Vagina (tissue), 2 donors: ENCODE measurements around the gene MFAP3L. TPM values are rescaled to one million over a fixed set of nuclear protein-coding genes. Genes with fewer than 3 reads are reported as not detected.

Experiments used
- DNase-seq, 2 donors: peaks; one replicate each; pipeline ENCODE4 v3.0.0-alpha.2; 2017; ENCODE audit errors: extremely low spot score in 2 of 2
- H3K27ac ChIP-seq: fragments of 200-600 bp; sonication (generic); one replicate; pipeline ENCODE4 v1.5.1; 2019
- H3K27me3 ChIP-seq: fragments of 200-600 bp; sonication (generic); one replicate; pipeline ENCODE4 v1.5.1; 2019
- H3K36me3 ChIP-seq, 2 donors: fragments of 200-600 bp; sonication (generic); one replicate each; pipeline ENCODE4 v1.5.1; 2017 to 2019
- H3K4me1 ChIP-seq: fragments of 200-600 bp; sonication (generic); one replicate; pipeline ENCODE4 v1.5.1; 2019
- H3K4me3 ChIP-seq, 2 donors: fragments of 200-600 bp; sonication (generic); 1 replicate in 1 of 2; 2 replicates in 1 of 2; pipeline ENCODE4 v1.5.1; 2016 to 2019
- H3K9me3 ChIP-seq: fragments of 200-600 bp; sonication (generic); one replicate; pipeline ENCODE4 v1.5.1; 2019
- POLR2A ChIP-seq, 2 donors: fragments of 450-650 bp; IDR thresholded peaks; one replicate each; pipeline ENCODE4 v1.6.1; 2017; ENCODE audit warnings: antibody characterized with exemption in 2 of 2, mild to moderate bottlenecking in 2 of 2, moderate library complexity in 2 of 2
- POLR2AphosphoS5 ChIP-seq, 2 donors: sonication (generic); formaldehyde crosslinking; IDR thresholded peaks; one replicate each; pipeline ENCODE4 v1.9.0; 2017; ENCODE audit warnings: antibody characterized with exemption in 2 of 2, mild to moderate bottlenecking in 2 of 2, low read depth in 1 of 2; ENCODE audit not compliant: insufficient read depth in 1 of 2
- intact Hi-C: fragments of 100-400 bp; cut with DNase I; formaldehyde crosslinking; loops from one replicate; pipeline ENCODE4 v1.15.1; 2023
- total RNA-seq: library from RNA; depleted of rRNA; stranded (reverse); fragments of >200 nt; gene quantifications from one replicate; pipeline ENCODE4 v1.2.3, GENCODE V29; 2016
- TF ChIP-seq, protein P1 (sequence below), 3 experiments: fragments of 450-650 bp in 2 of 3; fragments of 200-600 bp in 1 of 3; sonication (generic) in 1 of 3; IDR thresholded peaks; one replicate each; pipeline ENCODE4 v1.5.1; 2017 to 2019; ENCODE audit warnings: antibody characterized with exemption in 3 of 3, mild to moderate bottlenecking in 2 of 3, moderate library complexity in 2 of 3

Gene MFAP3L
- total RNA-seq, 1 donor from 2014 or later: 2.2 TPM

DNA sequence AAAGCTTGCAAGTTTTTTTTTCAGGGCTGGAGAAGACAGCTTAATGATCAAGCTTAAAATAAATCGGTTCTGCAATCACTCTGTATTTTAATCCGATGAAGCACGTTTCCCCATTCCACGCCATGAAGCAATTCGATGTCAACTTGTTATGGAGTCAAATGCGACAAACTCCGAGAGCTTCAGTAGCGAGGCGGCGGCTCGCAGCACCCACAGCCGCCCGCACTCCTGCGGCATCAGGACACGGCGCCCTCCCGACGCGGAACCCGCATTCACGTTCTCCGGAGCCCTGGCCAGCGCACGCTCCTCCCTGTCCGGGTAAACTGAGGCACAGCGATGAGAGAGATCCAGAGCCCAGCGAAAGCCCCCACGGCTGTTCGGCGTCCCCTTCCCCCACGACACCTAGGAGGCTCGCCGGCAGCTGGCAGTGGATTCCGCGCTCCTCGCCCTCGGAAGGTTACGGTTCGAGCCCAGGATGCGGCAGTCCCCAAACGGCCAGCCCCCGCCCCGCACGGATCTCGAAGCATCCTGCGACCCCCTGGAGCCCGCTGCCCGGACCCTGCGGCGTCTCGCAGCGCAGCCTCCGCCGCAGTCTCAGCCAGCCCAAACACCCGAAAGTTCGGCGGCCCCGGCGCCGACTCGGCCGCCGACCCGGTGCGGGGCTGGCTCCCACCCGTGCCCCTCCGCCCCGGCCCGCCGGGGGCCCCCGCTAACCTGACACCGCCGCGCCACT, 507 bp downstream of the MFAP3L start:
- no peak for DNase-seq
- Histone ChIP-seq H3K4me1 (peaks cover 4% of the 10 kb centered on the region), H3K27ac (peak overlapping the region; percentile 57), H3K36me3 (no peaks in the 10 kb centered on the region), H3K4me3 (peak overlapping the region; percentile 71 to 74), H3K27me3 (no peaks in the 10 kb centered on the region), H3K9me3 (no peaks in the 10 kb centered on the region)
- intact Hi-C loops: loop anchor here (5.0 kb wide), 1 partner anchor 413 kb away; the partner anchor contains the start of gene NEK1
- no peak for TF ChIP-seq POLR2A (IDR thresholded peaks at IDR 0.05)
- TF ChIP-seq, protein P1, sequence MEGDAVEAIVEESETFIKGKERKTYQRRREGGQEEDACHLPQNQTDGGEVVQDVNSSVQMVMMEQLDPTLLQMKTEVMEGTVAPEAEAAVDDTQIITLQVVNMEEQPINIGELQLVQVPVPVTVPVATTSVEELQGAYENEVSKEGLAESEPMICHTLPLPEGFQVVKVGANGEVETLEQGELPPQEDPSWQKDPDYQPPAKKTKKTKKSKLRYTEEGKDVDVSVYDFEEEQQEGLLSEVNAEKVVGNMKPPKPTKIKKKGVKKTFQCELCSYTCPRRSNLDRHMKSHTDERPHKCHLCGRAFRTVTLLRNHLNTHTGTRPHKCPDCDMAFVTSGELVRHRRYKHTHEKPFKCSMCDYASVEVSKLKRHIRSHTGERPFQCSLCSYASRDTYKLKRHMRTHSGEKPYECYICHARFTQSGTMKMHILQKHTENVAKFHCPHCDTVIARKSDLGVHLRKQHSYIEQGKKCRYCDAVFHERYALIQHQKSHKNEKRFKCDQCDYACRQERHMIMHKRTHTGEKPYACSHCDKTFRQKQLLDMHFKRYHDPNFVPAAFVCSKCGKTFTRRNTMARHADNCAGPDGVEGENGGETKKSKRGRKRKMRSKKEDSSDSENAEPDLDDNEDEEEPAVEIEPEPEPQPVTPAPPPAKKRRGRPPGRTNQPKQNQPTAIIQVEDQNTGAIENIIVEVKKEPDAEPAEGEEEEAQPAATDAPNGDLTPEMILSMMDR (IDR thresholded peaks at IDR 0.05): no peak
- peak in 1 of 2 donors; percentile 22 for TF ChIP-seq POLR2AphosphoS5 (IDR thresholded peaks at IDR 0.05; ENCODE audit: insufficient read depth in 1 of 2, low read depth in 1 of 2)

DNA sequence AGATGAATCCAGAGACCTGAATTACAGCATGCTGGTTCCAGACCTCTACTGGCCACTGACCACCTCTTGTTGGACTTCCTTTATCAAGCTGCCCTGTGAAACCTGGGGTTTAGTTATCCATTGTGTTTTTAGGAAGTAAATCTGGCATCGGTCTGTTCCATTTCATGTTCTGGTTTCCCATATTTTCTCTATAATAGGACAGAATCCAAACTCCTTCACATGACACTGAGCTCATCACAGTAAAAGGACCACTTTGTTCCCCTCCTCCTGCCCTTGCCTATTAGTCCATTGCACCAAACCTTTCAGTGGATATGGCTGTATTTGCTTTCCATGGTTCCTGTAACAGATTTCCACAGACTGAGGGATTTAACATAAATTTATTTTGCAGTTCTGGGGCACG, 4.0 kb downstream of the MFAP3L start:
- Histone ChIP-seq H3K27ac (no peak overlapping the region), H3K36me3 (no peaks in the 10 kb centered on the region), H3K4me1 (no peaks in the 10 kb centered on the region), H3K9me3 (no peaks in the 10 kb centered on the region), H3K4me3 (no peak overlapping the region), H3K27me3 (no peaks in the 10 kb centered on the region)
- TF ChIP-seq POLR2AphosphoS5 (IDR thresholded peaks at IDR 0.05; ENCODE audit: insufficient read depth in 1 of 2, low read depth in 1 of 2) (no peak), POLR2A (IDR thresholded peaks at IDR 0.05) (no peak)
- TF ChIP-seq, protein P1 (IDR thresholded peaks at IDR 0.05): no peak
- intact Hi-C loops: no loop called here
- no peak for DNase-seq

DNA sequence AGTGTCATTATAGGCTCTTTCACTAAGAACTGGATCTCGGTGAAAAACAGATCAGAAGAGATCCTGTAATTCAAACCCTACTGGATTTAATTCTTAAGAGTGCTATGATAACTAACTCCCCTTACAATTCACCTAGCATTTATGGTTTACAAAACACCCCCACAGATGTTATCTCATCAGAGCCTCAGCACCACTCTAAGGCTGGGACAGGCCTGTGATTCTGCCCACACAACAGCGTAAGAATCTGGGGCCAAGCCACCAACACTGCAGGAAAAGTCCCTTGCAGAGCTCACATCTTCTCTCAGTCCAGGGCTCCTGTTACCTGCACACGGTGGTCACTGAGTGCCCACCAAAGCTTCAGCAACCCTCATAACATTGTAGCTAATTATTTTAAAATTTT, 8.9 kb downstream of the MFAP3L start:
- no peaks in the 10 kb centered on the region for H3K27me3 ChIP-seq
- H3K27ac ChIP-seq: no peak overlapping the region
- no peaks in the 10 kb centered on the region for H3K9me3 ChIP-seq
- intact Hi-C loops: no loop called here
- TF ChIP-seq POLR2A (IDR thresholded peaks at IDR 0.05) (no peak), POLR2AphosphoS5 (IDR thresholded peaks at IDR 0.05; ENCODE audit: insufficient read depth in 1 of 2, low read depth in 1 of 2) (no peak)
- TF ChIP-seq, protein P1 (IDR thresholded peaks at IDR 0.05): no peak
- H3K4me1 ChIP-seq: no peaks in the 10 kb centered on the region
- DNase-seq: no peak
- H3K36me3 ChIP-seq: no peaks in the 10 kb centered on the region
- H3K4me3 ChIP-seq: no peak overlapping the region

DNA sequence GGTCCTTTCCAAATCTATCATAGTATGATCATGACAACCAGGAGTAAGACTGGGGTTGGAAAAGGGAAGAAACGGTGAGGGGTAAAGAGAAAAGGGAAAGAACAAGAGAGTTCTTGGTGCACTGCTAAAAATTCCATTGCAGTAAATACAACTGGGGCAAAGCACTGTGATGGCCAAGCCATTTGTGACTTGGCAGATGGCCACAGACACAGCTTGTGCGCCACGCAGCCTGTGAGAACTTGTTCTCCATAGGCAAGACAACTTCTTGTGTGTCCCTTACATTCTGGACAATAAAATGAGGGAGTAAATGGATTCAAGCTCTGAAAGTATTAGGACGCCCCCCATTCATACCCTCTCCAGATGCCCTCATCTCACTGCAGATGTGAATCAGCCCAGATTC, 10.9 kb downstream of the MFAP3L start:
- H3K36me3 ChIP-seq: no peaks in the 10 kb centered on the region
- H3K9me3 ChIP-seq: no peaks in the 10 kb centered on the region
- no peak for DNase-seq
- TF ChIP-seq, protein P1 (IDR thresholded peaks at IDR 0.05): no peak
- TF ChIP-seq POLR2A (IDR thresholded peaks at IDR 0.05): no peak
- TF ChIP-seq POLR2AphosphoS5 (IDR thresholded peaks at IDR 0.05; ENCODE audit: insufficient read depth in 1 of 2, low read depth in 1 of 2): no peak
- intact Hi-C loops: no loop called here
- H3K4me1 ChIP-seq: no peaks in the 10 kb centered on the region
- H3K27ac ChIP-seq: no peak overlapping the region
- H3K27me3 ChIP-seq: no peaks in the 10 kb centered on the region
- no peak overlapping the region for H3K4me3 ChIP-seq

DNA sequence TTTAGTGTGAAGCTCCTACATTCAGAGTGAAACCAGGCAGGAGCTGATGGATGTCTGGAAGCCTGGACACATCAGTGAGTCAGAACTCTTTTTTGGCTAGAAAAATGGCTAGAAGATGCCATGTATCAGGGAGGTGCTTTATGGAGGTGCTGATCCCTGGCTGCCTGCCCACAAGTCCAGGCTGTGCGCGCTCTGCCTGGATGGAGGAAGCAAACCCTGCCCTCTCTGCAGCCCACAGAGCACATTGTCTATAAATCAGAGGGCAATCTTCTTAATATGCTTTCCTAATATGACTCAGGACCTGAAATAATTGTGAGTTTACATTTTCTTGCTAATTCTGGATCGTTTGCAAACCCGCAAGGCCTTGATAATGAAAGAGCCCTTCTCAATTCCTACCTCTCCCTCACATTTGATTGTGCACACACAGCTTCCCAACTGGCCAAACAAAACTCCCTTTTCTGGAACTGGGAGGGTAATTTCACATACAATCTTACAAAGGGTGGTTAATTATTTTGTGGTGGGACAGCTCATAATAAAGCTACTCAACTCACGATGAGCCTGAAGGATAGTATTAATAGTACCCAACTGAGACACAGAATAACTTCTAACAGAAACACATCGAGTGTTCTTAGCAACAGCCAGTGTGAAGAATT, 11.7 kb downstream of the MFAP3L start:
- no peaks in the 10 kb centered on the region for H3K27me3 ChIP-seq
- H3K9me3 ChIP-seq: no peaks in the 10 kb centered on the region
- DNase-seq: no peak
- H3K36me3 ChIP-seq: no peaks in the 10 kb centered on the region
- intact Hi-C loops: no loop called here
- no peak for TF ChIP-seq POLR2A (IDR thresholded peaks at IDR 0.05)
- no peak overlapping the region for H3K4me3 ChIP-seq
- H3K27ac ChIP-seq: no peak overlapping the region
- H3K4me1 ChIP-seq: no peaks in the 10 kb centered on the region
